ENCODE results near the gene RNF225. TPM values are rescaled to one million over a fixed set of nuclear protein-coding genes. Genes with fewer than 3 reads are reported as not detected.

Gene RNF225
- total and polyA plus RNA-seq, 10 of the 15 experiments (the other 5 are each of a cell fraction or from before 2014, with no cell fraction given) = 0.27 to 0.28 TPM; not detected in 8

DNA sequence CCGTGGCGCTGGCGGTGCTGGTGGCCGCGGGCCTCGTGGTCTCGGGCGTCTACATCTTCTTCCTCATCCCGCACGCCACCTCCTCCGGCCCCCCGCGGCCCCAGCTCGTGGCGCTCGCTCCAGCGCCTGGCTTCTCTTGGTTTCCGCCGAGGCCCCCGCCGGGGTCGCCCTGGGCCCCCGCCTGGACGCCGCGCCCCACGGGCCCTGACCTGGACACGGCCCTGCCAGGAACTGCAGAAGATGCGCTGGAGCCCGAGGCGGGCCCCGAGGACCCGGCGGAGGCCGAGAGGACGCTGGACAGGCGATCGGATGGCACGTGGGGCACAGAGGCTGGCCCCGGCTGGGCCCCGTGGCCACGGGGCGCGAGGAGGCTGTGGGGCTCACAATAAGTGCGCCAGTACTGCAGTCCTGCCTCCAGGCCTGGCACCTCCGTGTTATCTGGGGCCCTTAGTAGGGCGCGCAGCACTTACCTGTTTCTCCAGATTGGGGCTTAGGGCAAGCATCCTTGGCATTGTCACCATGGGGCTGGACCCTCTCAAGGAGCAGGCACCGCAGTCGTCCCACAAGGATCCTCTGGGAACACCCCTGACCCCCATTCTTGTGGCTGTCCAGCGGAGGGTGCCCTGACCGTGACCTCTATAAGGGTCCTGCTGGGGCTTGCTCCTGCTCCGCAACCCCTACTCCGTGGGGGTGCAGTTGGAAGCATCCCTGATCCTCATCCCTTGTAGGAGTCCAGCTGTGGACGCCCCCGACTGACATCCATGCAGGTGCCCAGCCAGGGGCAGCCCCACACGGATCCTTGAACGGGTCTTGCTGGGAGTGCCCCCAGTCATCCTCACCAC is 1.5 kb downstream of the RNF225 start:
- no peaks in the 10 kb centered on the region for H3K27me3 ChIP-seq (replicated peaks in 1 of 2; ENCODE audit: control insufficient read depth in 2 of 2, insufficient read depth in 2 of 2, low read length in 1 of 2)
- H3K9ac ChIP-seq (ENCODE audit: control insufficient read depth, insufficient read depth, low read length) = no peak overlapping the region
- H2AFZ ChIP-seq (ENCODE audit: control insufficient read depth, low read depth, low read length) = no peak overlapping the region
- SMC1A ChIA-PET (ENCODE audit: uncharacterized antibody, unreplicated experiment) = no interaction called here
- peaks cover 6% of the 10 kb centered on the region for H4K20me1 ChIP-seq (ENCODE audit: control insufficient read depth, insufficient read depth)
- no peaks in the 10 kb centered on the region; the same call in 1 of the 2 replicates for H3K79me2 ChIP-seq (ENCODE audit: control insufficient read depth, insufficient read depth, low read length)
- intact Hi-C loops (cut with micrococcal nuclease; ENCODE audit: unreplicated experiment) = no loop called here
- no peak overlapping the region for H3K4me2 ChIP-seq (ENCODE audit: control insufficient read depth, insufficient read depth)
- peaks cover 7% of the 10 kb centered on the region for H3K4me1 ChIP-seq (ENCODE audit: control insufficient read depth, insufficient read depth, low read length)
- ATAC-seq (no peak), DNase-seq (ENCODE audit: low read depth, low spot score) (no peak), FAIRE-seq (no peak)
- no TSS peak for BruUV-seq (replicated peaks)
- TF ChIP-seq DPF2 (IDR thresholded peaks at IDR 0.05) (no peak), RELA (IDR thresholded peaks at IDR 0.05; ENCODE audit: borderline replicate concordance, partially characterized antibody) (no peak), TCF12 (IDR thresholded peaks at IDR 0.05; ENCODE audit: low read depth, low read length) (no peak), LARP7 (IDR thresholded peaks at IDR 0.05) (no peak), ZNF217 (IDR thresholded peaks at IDR 0.05) (no peak)
- H3K9me3 ChIP-seq (replicated peaks; ENCODE audit: control insufficient read depth, insufficient read depth, low read length) = no peaks in the 10 kb centered on the region
- H3K4me3 ChIP-seq = no peak overlapping the region
- RAD21 ChIA-PET (ENCODE audit: unreplicated experiment) = no interaction called here
- 77% methylated on average over 48 of the region's 58 CpGs for WGBS (ENCODE audit: insufficient coverage, insufficient replicate concordance, low lambda C conversion rate, missing lambda C conversion rate)
- POLR2A ChIA-PET = no interaction called here
- in situ Hi-C loops (cut with MboI) = no loop called here
- CTCF ChIA-PET = no interaction called here
- peaks cover 4 to 26% of the 10 kb centered on the region in 2 experiments; a peak in 3 of 4 replicates for H3K36me3 ChIP-seq (ENCODE audit: control insufficient read depth in 2 of 2, insufficient read depth in 2 of 2, low read length in 1 of 2)
- no peak overlapping the region for H3K27ac ChIP-seq (ENCODE audit: control insufficient read depth, insufficient read depth)

DNA sequence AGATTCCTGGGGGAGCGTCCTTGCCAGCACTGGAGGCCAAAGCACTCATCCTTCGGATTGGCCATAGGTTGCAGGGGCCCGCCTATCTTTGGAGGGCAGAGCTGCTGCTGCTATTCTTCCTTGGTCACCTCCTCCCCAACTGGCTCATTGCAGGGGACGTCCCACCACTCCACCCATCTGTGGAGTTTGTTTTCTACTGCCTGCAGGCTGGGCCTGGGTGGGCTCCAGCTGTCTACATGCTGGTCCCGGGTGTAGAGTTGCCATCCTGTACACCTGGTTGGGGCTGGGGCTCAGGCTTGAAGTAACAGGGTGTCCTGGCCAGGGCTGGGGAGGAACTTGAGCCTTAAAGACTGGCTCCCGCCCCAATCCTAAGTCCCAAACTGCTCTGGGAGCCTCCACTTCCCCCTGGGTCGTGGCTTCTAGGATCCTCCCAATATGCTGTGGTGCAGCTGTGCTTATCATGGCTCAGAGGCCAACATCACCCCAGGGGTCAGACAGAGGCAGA is 2.1 kb downstream of the RNF225 start:
- RAD21 ChIA-PET (ENCODE audit: unreplicated experiment) = no interaction called here
- Histone ChIP-seq H3K79me2 (ENCODE audit: control insufficient read depth, insufficient read depth, low read length) (no peaks in the 10 kb centered on the region), H3K27me3 (replicated peaks in 1 of 2; ENCODE audit: control insufficient read depth in 2 of 2, insufficient read depth in 2 of 2, low read length in 1 of 2) (no peaks in the 10 kb centered on the region), H3K36me3 (ENCODE audit: control insufficient read depth in 2 of 2, insufficient read depth in 2 of 2, low read length in 1 of 2) (peaks cover 4 to 24% of the 10 kb centered on the region in 2 experiments; a peak in 3 of 4 replicates), H2AFZ (ENCODE audit: control insufficient read depth, low read depth, low read length) (no peak overlapping the region), H3K4me3 (no peak overlapping the region), H3K9ac (ENCODE audit: control insufficient read depth, insufficient read depth, low read length) (no peak overlapping the region), H4K20me1 (ENCODE audit: control insufficient read depth, insufficient read depth) (peaks cover 5% of the 10 kb centered on the region), H3K4me2 (ENCODE audit: control insufficient read depth, insufficient read depth) (no peak overlapping the region), H3K4me1 (ENCODE audit: control insufficient read depth, insufficient read depth, low read length) (peaks cover 10% of the 10 kb centered on the region), H3K27ac (ENCODE audit: control insufficient read depth, insufficient read depth) (no peak overlapping the region), H3K9me3 (replicated peaks; ENCODE audit: control insufficient read depth, insufficient read depth, low read length) (no peaks in the 10 kb centered on the region)
- POLR2A ChIA-PET = no interaction called here
- DNase-seq (ENCODE audit: low read depth, low spot score) (no peak), FAIRE-seq (no peak), ATAC-seq (no peak)
- intact Hi-C loops (cut with micrococcal nuclease; ENCODE audit: unreplicated experiment) = no loop called here
- in situ Hi-C loops (cut with MboI) = no loop called here
- WGBS (ENCODE audit: insufficient coverage, insufficient replicate concordance, low lambda C conversion rate, missing lambda C conversion rate) = 64% methylated on average over 7 of the region's 7 CpGs
- SMC1A ChIA-PET (ENCODE audit: uncharacterized antibody, unreplicated experiment) = no interaction called here
- CTCF ChIA-PET = no interaction called here
- no TSS peak for BruUV-seq (replicated peaks)
- TF ChIP-seq MTA3 (IDR thresholded peaks at IDR 0.05; ENCODE audit: borderline replicate concordance, low read length) (no peak), PBX3 (IDR thresholded peaks at IDR 0.05; ENCODE audit: insufficient replicate concordance, low read depth, low read length) (no peak), MTA2 (IDR thresholded peaks at IDR 0.05; ENCODE audit: low read depth) (no peak), CBFB (IDR thresholded peaks at IDR 0.05; ENCODE audit: low read depth) (no peak), KDM1A (IDR thresholded peaks at IDR 0.05; ENCODE audit: borderline replicate concordance) (no peak), SMARCA5 (IDR thresholded peaks at IDR 0.05) (no peak), YBX1 (IDR thresholded peaks at IDR 0.05) (no peak), NR2C1 (IDR thresholded peaks at IDR 0.05) (no peak), TARDBP (IDR thresholded peaks at IDR 0.05; ENCODE audit: borderline replicate concordance) (no peak)
- TF ChIP-seq, protein P1, sequence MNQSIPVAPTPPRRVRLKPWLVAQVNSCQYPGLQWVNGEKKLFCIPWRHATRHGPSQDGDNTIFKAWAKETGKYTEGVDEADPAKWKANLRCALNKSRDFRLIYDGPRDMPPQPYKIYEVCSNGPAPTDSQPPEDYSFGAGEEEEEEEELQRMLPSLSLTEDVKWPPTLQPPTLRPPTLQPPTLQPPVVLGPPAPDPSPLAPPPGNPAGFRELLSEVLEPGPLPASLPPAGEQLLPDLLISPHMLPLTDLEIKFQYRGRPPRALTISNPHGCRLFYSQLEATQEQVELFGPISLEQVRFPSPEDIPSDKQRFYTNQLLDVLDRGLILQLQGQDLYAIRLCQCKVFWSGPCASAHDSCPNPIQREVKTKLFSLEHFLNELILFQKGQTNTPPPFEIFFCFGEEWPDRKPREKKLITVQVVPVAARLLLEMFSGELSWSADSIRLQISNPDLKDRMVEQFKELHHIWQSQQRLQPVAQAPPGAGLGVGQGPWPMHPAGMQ (IDR thresholded peaks at IDR 0.05; ENCODE audit: borderline replicate concordance) = no peak
- TF ChIP-seq, protein P2, sequence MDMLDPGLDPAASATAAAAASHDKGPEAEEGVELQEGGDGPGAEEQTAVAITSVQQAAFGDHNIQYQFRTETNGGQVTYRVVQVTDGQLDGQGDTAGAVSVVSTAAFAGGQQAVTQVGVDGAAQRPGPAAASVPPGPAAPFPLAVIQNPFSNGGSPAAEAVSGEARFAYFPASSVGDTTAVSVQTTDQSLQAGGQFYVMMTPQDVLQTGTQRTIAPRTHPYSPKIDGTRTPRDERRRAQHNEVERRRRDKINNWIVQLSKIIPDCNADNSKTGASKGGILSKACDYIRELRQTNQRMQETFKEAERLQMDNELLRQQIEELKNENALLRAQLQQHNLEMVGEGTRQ (IDR thresholded peaks at IDR 0.05; ENCODE audit: borderline replicate concordance, low read depth, low read length) = no peak
